KMS-11 (cell line): ENCODE data around the gene UPF1.
"Not testable (repeated sequence)": the region's sequence is repeated elsewhere in the genome, so short reads cannot be mapped to it uniquely, and the experiment has no call there.

ENCODE experiments used
- H2AFZ ChIP-seq: fragments of 200-600 bp; sonication (generic); 2 replicates; pipeline ENCODE4 v1.6.1; 2016; ENCODE audit warnings: antibody characterized with exemption, mixed run types, low read depth
- H3K27ac ChIP-seq: fragments of 200-600 bp; sonication (generic); 2 replicates; pipeline ENCODE4 v1.6.1; 2016; ENCODE audit warnings: mild to moderate bottlenecking, mixed run types
- H3K27me3 ChIP-seq: fragments of 200-600 bp; sonication (generic); 2 replicates; pipeline ENCODE4 v1.6.1; 2017; ENCODE audit warnings: mild to moderate bottlenecking, low read depth, mixed run types, moderate library complexity; ENCODE audit not compliant: insufficient read depth
- H3K36me3 ChIP-seq: fragments of 200-600 bp; sonication (generic); 2 replicates; pipeline ENCODE4 v1.6.1; 2017; ENCODE audit warnings: mild to moderate bottlenecking, mixed run types; ENCODE audit not compliant: insufficient read depth
- H3K4me1 ChIP-seq: fragments of 200-600 bp; sonication (generic); 2 replicates; pipeline ENCODE4 v1.6.1; 2016; ENCODE audit warnings: mild to moderate bottlenecking, low read depth, mixed run types; ENCODE audit not compliant: poor library complexity, severe bottlenecking
- H3K4me2 ChIP-seq: fragments of 200-600 bp; sonication (generic); 2 replicates; pipeline ENCODE4 v1.7.0; 2016; ENCODE audit warnings: mild to moderate bottlenecking, mixed run types
- H3K4me3 ChIP-seq: fragments of 200-600 bp; sonication (generic); IDR thresholded peaks from 2 replicates; pipeline ENCODE4 v1.6.1; 2017; ENCODE audit warnings: low read depth, low read length, mixed read lengths; ENCODE audit not compliant: insufficient read depth
- H3K79me2 ChIP-seq: fragments of 200-600 bp; sonication (generic); 2 replicates; pipeline ENCODE4 v1.6.1; 2016; ENCODE audit warnings: low read depth, mixed run types; ENCODE audit not compliant: insufficient read depth
- H3K9ac ChIP-seq: fragments of 200-600 bp; sonication (generic); 2 replicates; pipeline ENCODE4 v1.6.1; 2016; ENCODE audit warnings: mild to moderate bottlenecking, mixed run types
- H4K20me1 ChIP-seq: fragments of 200-600 bp; sonication (generic); 2 replicates; pipeline ENCODE4 v1.6.1; 2016; ENCODE audit warnings: mild to moderate bottlenecking, mixed run types; ENCODE audit not compliant: insufficient read depth
- CTCF ChIP-seq: fragments of 200-600 bp; sonication (generic); conservative IDR thresholded peaks from 2 replicates; pipeline ENCODE4 v1.6.1; 2017; ENCODE audit warnings: low read depth, mild to moderate bottlenecking, antibody characterized with exemption, low read length, moderate library complexity, mixed read lengths

Gene UPF1

GRCh38 chr19:18807861-18808331 lies 23.9 kb upstream of the UPF1 start:
- no peaks in the 10 kb centered on the region for H4K20me1 ChIP-seq
- H3K4me3 ChIP-seq: no peak overlapping the region
- no peaks in the 10 kb centered on the region for H3K4me1 ChIP-seq
- H3K79me2 ChIP-seq: no peaks in the 10 kb centered on the region
- no peak overlapping the region for H3K27ac ChIP-seq
- no peak overlapping the region for H3K9ac ChIP-seq
- H3K27me3 ChIP-seq: peaks cover 15% of the 10 kb centered on the region
- no peaks in the 10 kb centered on the region for H3K36me3 ChIP-seq
- no peak overlapping the region for H3K4me2 ChIP-seq
- no peak for TF ChIP-seq CTCF
- no peak overlapping the region for H2AFZ ChIP-seq

- no peak overlapping the region for H3K27ac ChIP-seq
- H3K4me3 ChIP-seq: no peak overlapping the region
- H3K36me3 ChIP-seq: no peaks in the 10 kb centered on the region
- peaks cover 15% of the 10 kb centered on the region for H3K27me3 ChIP-seq
- H4K20me1 ChIP-seq: no peaks in the 10 kb centered on the region
- H3K9ac ChIP-seq: no peak overlapping the region
- no peaks in the 10 kb centered on the region for H3K4me1 ChIP-seq
- no peaks in the 10 kb centered on the region for H3K79me2 ChIP-seq
- no peak for TF ChIP-seq CTCF
- H3K4me2 ChIP-seq: no peak overlapping the region
- H2AFZ ChIP-seq: no peak overlapping the region
These were observed 22.4 kb upstream of the UPF1 start for GRCh38 chr19:18809149-18809868.

DNA sequence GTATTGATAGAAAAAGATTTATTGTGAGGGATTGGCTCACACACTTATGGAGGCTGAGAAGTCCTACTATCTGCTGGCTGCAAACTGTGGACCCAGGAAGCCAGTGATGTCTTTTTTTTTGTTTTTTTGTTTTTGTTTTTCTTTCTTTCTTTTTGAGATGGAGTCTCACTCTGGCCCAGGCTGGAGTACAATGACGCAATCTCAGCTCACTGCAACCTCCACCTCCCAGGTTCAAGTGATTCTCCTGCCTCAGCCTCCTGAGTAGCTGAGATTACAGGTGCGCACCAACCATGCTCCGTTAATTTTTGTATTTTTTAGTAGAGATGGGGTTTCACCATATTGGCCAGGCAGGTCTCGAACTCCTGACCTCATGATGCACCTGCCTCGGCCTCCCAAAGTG lies 20.1 kb upstream of the UPF1 start:
- peaks cover 15% of the 10 kb centered on the region for H3K27me3 ChIP-seq
- H3K4me2 ChIP-seq, H3K4me1 ChIP-seq, H3K36me3 ChIP-seq, H3K27ac ChIP-seq, H4K20me1 ChIP-seq, H3K4me3 ChIP-seq, H3K79me2 ChIP-seq, H3K9ac ChIP-seq, H2AFZ ChIP-seq: not testable (repeated sequence)

DNA sequence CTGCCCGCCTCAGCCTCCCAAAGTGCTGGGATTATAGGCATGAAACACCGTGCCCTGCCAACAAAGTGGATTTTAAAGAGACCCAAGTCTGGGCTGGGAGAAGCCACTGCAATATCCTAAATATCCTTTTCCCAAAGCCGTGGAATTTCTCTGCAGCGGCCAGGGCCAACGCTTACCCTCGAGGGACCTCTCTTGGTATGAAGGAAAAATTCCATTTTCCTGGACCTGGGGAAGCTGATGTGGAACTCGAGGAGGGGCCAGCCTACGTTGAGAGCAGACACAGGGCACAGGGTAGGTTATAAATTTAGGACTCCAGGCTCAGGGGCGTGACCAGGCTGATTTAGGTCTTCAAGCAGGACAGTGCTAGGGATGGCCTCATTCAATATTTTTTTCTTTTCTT lies 17.7 kb upstream of the UPF1 start:
- no peaks in the 10 kb centered on the region for H4K20me1 ChIP-seq
- no peak for TF ChIP-seq CTCF
- H3K4me1 ChIP-seq: no peaks in the 10 kb centered on the region
- no peak overlapping the region for H3K4me3 ChIP-seq
- H3K27ac ChIP-seq: no peak overlapping the region
- H3K4me2 ChIP-seq: no peak overlapping the region
- peaks cover 3% of the 10 kb centered on the region; the same call in 1 of the 2 replicates for H3K27me3 ChIP-seq
- no peak overlapping the region for H3K9ac ChIP-seq
- H3K79me2 ChIP-seq: no peaks in the 10 kb centered on the region
- H2AFZ ChIP-seq: no peak overlapping the region
- H3K36me3 ChIP-seq: no peaks in the 10 kb centered on the region

- Histone ChIP-seq H2AFZ (no peak overlapping the region), H3K36me3 (no peaks in the 10 kb centered on the region), H3K4me3 (no peak overlapping the region), H3K4me1 (no peaks in the 10 kb centered on the region), H3K79me2 (no peaks in the 10 kb centered on the region), H4K20me1 (no peaks in the 10 kb centered on the region), H3K27me3 (no peaks in the 10 kb centered on the region), H3K9ac (no peak overlapping the region), H3K4me2 (no peak overlapping the region), H3K27ac (no peak overlapping the region)
- no peak for TF ChIP-seq CTCF
These were observed 16.1 kb upstream of the UPF1 start for GRCh38 chr19:18815673-18816072.

GRCh38 chr19:18816645-18817044 lies 15.1 kb upstream of the UPF1 start:
- not testable (repeated sequence) for H3K4me1 ChIP-seq, H4K20me1 ChIP-seq, H3K4me3 ChIP-seq, H3K9ac ChIP-seq, H3K36me3 ChIP-seq, H3K27me3 ChIP-seq, H3K27ac ChIP-seq, H3K79me2 ChIP-seq, H3K4me2 ChIP-seq, H2AFZ ChIP-seq
